ENCODE results near the gene PYGL. TPM values are rescaled to one million over a fixed set of nuclear protein-coding genes. Genes with fewer than 3 reads are reported as not detected.
"Not testable (repeated sequence)": the region's sequence is repeated elsewhere in the genome, so short reads cannot be mapped to it uniquely, and the experiment has no call there.

PYGL gene
- total RNA-seq, 1 donor from 2014 or later: 72.1 TPM

GRCh38 chr14:50896421-50896820 lies 47.9 kb downstream of the PYGL start:
- DNase-seq (ENCODE audit: low spot score); intact Hi-C loops (cut with DNase I); ATAC-seq: not testable (repeated sequence)

GRCh38 chr14:50892255-50892654 lies 52.0 kb downstream of the PYGL start:
- DNase-seq (ENCODE audit: low spot score): no peak
- intact Hi-C loops (cut with DNase I): no loop called here
- no peak for ATAC-seq

GRCh38 chr14:50887476-50887875 lies 56.8 kb downstream of the PYGL start:
- intact Hi-C loops (cut with DNase I): no loop called here

GRCh38 chr14:50883827-50884197 lies 60.5 kb downstream of the PYGL start:
- intact Hi-C loops (cut with DNase I): no loop called here
- DNase-seq (ENCODE audit: low spot score) (no peak), ATAC-seq (no peak)

More at GRCh38 chr14:50887476-50887875, 56.8 kb downstream of the PYGL start:
- DNase-seq (ENCODE audit: low spot score): no peak
- ATAC-seq: no peak

- ATAC-seq (no peak), DNase-seq (ENCODE audit: low spot score) (no peak)
- intact Hi-C loops (cut with DNase I): no loop called here
Observed at GRCh38 chr14:50882932-50883826, 61.1 kb downstream of the PYGL start.

- no peak for DNase-seq (ENCODE audit: low spot score)
- intact Hi-C loops (cut with DNase I): no loop called here
- peak; percentile 62 for ATAC-seq
Observed at GRCh38 chr14:50875359-50876070, 68.8 kb downstream of the PYGL start.

- DNase-seq (ENCODE audit: low spot score): no peak
- no peak for ATAC-seq
- intact Hi-C loops (cut with DNase I): no loop called here
Observed at GRCh38 chr14:50874757-50875156, 69.5 kb downstream of the PYGL start.

GRCh38 chr14:50871914-50872732 lies 72.2 kb downstream of the PYGL start, which contains the start of gene ABHD12B:
TSS of gene ABHD12B (plus strand) at chr14:50872053. CDS start at chr14:50872175, 122 bp downstream.
- intact Hi-C loops (cut with DNase I): no loop called here
- no peak for DNase-seq (ENCODE audit: low spot score)
- ATAC-seq: peak; percentile 55

- intact Hi-C loops (cut with DNase I): no loop called here
- ATAC-seq (no peak), DNase-seq (ENCODE audit: low spot score) (no peak)
Observed at GRCh38 chr14:50871228-50871627, 73.1 kb downstream of the PYGL start.

GRCh38 chr14:50865391-50866076 lies 78.7 kb downstream of the PYGL start:
- intact Hi-C loops (cut with DNase I): no loop called here
- ATAC-seq (no peak), DNase-seq (ENCODE audit: low spot score) (no peak)

GRCh38 chr14:50864946-50865345 lies 79.3 kb downstream of the PYGL start:
- ATAC-seq (no peak), DNase-seq (ENCODE audit: low spot score) (no peak)
- intact Hi-C loops (cut with DNase I): no loop called here

- DNase-seq (ENCODE audit: low spot score) (no peak), ATAC-seq (no peak)
- intact Hi-C loops (cut with DNase I): no loop called here
Observed at GRCh38 chr14:50864237-50864636, 80.0 kb downstream of the PYGL start.

GRCh38 chr14:50862036-50862570 lies 82.2 kb downstream of the PYGL start:
- DNase-seq (ENCODE audit: low spot score): no peak
- no peak for ATAC-seq
- intact Hi-C loops (cut with DNase I): no loop called here

GRCh38 chr14:50860478-50861086 lies 83.7 kb downstream of the PYGL start:
- ATAC-seq (peak; percentile 84), DNase-seq (ENCODE audit: low spot score) (peak; percentile 89)
- intact Hi-C loops (cut with DNase I): no loop called here

- intact Hi-C loops (cut with DNase I): no loop called here
- no peak for ATAC-seq
- no peak for DNase-seq (ENCODE audit: low spot score)
Observed at GRCh38 chr14:50859296-50859624, 85.0 kb downstream of the PYGL start.

- intact Hi-C loops (cut with DNase I): no loop called here
- DNase-seq (ENCODE audit: low spot score): no peak
Observed at GRCh38 chr14:50856660-50857059, 87.6 kb downstream of the PYGL start.

GRCh38 chr14:50855558-50855957 lies 88.7 kb downstream of the PYGL start:
- no peak for ATAC-seq
- intact Hi-C loops (cut with DNase I): no loop called here
- no peak for DNase-seq (ENCODE audit: low spot score)

More at GRCh38 chr14:50856660-50857059, 87.6 kb downstream of the PYGL start:
- no peak for ATAC-seq
